MM.1S (cell line): ENCODE data around the gene HOXC6.

Source experiments
- EZH2 ChIP-seq: fragments of 300-600 bp; sonication (generic); optimal IDR thresholded peaks from 2 replicates; pipeline ENCODE3; 2017; ENCODE audit warnings: low read depth, mild to moderate bottlenecking, antibody characterized with exemption, low read length, mixed read lengths
- EZH2phosphoT487 ChIP-seq: fragments of 300-600 bp; sonication (generic); IDR thresholded peaks from 2 replicates; pipeline ENCODE4 v1.6.1; 2018; ENCODE audit warnings: antibody characterized with exemption, low read length
- TF ChIP-seq, protein P1 (sequence below): fragments of 300-600 bp; sonication (generic); IDR thresholded peaks from 2 replicates; pipeline ENCODE4 v1.5.1; 2016; ENCODE audit warnings: antibody characterized with exemption, low read length, mixed read lengths

DNA sequence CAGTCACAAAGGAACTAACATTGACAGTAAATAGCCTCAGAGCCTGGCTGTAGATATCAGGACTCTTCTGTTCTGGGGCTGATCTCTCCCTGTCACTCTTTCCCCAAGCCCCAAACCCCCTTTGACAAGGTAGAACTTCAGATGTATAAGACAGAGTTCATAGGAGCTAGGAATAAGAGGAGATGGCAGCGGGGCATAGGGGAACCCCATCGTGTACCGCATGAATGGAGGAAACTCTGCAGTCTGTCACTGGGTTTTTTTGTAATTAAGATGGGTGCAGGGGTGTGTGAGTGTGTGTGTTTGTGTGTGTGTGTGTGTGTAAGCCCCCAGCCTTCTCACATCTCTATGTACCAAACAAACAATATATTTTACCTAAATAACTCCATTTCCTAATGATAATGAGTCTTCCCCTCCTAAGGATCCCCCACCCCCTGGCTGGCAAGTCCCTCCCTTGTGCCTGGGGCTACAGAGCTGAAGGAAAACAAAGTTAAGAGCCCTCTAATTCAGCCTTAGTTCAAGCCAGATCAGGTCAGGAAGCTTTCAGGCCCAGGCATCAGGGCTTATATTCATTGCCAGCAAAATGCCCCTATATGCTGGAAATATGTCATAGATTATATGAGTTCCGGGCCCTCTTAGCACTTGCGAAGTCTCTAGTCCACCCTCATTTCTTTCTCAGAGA lies 16.3 kb downstream of the HOXC6 start:
- TF ChIP-seq, protein P1, sequence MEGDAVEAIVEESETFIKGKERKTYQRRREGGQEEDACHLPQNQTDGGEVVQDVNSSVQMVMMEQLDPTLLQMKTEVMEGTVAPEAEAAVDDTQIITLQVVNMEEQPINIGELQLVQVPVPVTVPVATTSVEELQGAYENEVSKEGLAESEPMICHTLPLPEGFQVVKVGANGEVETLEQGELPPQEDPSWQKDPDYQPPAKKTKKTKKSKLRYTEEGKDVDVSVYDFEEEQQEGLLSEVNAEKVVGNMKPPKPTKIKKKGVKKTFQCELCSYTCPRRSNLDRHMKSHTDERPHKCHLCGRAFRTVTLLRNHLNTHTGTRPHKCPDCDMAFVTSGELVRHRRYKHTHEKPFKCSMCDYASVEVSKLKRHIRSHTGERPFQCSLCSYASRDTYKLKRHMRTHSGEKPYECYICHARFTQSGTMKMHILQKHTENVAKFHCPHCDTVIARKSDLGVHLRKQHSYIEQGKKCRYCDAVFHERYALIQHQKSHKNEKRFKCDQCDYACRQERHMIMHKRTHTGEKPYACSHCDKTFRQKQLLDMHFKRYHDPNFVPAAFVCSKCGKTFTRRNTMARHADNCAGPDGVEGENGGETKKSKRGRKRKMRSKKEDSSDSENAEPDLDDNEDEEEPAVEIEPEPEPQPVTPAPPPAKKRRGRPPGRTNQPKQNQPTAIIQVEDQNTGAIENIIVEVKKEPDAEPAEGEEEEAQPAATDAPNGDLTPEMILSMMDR, result no peak
- TF ChIP-seq EZH2phosphoT487 (no peak), EZH2 (no peak)
